UCSD-AML1 (cell line): ENCODE data around the gene WDR43.
"Not testable (repeated sequence)": the region's sequence is repeated elsewhere in the genome, so short reads cannot be mapped to it uniquely, and the experiment has no call there.

Experiments used
- DNase-seq: peaks from one replicate; lab custom pipeline; 2025; ENCODE audit not compliant: unreplicated experiment; lab: John Stamatoyannopoulos, UW

Gene WDR43

DNA sequence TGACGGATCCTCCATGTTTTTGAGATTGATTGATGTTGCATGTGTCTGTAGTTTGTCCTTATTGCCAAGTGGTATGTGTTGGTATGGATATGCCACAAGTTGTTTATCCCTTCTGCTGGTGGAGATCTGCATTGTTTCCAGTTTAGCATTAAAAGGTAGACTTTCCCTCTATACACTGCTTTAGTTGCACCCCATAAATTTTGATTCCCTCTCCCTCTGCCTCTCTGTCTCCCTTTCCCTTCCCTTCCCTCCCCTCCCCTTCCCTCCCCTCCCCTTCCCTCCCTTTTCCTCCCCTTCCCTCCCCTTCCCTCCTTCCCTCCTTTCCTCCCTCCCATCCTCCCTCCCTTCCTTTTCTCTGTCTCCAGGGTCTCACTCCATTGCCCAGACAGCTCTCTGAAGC is 68.0 kb downstream of the WDR43 start:
- DNase-seq: no peak

DNA sequence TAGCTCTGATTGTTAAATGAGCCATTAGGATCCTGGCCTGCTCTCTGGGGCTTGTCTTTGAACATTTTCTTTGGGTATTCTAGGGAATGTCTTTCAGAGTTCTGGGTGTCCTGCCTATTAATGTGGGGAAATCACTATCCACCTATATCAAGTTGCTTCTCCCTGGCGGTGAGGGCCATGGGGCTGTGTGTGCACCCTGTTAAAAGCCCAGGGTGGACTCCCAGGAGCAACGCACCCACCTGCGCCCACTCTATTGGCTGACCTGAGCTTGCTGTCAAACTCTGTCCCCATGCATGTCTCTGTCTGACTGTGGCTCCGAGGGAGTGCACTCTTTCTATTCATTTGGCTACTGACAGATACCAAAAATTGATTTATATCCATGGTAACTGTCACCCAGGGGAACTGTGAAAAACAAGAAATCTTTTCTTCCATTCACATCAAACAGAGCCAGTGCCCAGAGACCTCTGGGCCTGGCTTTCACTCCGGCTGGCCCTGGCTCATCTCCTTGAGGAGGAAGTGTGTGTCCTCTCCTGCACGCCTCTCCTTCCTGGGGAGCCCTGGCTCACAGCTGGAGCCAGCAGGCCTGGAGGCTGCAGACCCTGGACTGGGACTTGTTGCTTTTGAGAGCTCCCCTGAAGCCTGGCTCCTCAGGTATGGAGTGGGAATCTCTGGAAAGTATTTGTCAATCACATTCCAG is 76.1 kb downstream of the WDR43 start:
- no peak for DNase-seq

DNA sequence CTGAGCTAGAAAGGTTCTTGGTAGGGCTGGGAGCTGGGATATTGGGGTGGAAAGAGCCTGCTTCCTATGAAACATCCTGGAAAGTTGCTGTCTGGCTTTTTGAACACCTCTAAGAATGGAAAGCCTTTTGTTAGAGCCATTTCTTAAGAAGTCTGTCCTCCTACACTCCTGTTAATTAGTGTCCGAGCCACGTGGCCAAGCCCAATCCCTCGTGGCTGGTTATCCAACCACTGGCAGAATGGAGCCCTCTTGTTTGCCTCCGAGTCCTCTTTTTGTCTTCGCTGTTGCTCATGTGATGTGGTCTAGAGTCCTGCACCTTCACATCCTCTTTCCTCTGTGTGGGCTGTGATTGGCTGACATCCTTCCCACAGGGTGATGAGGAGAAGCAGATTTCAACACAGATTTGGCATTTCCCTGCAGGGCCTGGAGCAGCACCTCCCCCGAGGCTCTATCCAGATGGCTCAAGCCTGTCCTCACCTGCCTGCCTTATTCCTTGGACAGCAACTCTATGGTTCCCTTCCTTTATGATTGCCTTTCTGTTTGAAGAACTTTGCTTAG is 78.4 kb downstream of the WDR43 start:
- DNase-seq: no peak

DNA sequence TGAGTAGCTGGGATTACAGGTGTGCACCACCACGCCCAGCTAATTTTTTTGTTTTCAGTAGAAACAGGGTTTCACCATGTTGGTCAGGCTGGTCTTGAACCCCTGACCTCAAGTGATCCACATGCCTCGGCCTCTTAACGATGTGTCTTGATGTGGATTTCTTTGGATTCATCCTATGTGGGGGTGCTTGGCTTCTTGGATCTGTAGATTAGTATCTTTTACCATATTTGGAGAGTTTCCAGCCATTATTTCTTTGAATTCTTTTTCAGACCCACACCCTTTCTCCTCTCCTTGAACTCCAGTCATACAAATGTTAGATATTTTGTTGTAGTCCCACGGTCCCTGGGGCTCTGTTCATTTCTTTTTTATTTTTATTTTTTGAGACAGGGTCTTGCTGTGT is 79.8 kb downstream of the WDR43 start:
- no peak for DNase-seq

DNA sequence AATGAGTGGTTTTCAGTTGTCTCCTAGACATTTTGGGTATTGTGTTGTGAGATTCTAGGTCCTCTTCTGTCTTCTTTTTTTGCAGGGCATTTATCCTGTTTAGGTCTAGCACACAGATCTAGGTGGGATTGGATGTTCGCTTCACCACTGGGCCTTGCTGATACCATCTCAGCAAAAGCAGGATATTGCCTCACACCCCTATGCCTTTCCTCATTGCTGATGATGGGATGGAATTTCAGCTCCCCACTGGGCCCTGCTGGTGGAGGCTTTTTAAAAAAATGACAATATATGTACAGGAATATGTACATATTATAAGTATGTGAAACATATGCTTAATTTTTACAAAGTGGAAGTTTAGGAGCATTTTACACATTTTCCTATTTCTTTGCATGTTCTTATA is 81.2 kb downstream of the WDR43 start:
- DNase-seq: no peak

DNA sequence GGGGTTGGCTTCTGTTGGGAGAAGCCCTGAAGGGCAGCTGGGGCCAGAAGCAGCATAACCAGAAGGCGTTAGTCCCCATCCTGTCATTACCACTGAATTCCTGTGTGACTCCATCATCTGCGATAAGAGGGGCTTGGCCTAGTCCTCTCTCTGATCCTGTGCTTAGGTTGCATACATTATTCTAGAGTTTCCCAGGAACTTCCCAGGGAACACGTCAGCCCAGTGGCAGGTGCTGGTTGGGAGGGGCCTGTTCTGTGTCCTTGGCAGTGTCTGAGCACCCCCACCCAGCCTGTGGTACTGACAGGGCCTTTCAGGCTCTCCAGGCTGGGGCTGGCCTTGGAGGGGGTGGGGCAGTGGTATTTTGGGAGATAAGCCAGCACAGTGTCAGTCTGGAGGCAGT is 82.1 kb downstream of the WDR43 start:
- DNase-seq: no peak

DNA sequence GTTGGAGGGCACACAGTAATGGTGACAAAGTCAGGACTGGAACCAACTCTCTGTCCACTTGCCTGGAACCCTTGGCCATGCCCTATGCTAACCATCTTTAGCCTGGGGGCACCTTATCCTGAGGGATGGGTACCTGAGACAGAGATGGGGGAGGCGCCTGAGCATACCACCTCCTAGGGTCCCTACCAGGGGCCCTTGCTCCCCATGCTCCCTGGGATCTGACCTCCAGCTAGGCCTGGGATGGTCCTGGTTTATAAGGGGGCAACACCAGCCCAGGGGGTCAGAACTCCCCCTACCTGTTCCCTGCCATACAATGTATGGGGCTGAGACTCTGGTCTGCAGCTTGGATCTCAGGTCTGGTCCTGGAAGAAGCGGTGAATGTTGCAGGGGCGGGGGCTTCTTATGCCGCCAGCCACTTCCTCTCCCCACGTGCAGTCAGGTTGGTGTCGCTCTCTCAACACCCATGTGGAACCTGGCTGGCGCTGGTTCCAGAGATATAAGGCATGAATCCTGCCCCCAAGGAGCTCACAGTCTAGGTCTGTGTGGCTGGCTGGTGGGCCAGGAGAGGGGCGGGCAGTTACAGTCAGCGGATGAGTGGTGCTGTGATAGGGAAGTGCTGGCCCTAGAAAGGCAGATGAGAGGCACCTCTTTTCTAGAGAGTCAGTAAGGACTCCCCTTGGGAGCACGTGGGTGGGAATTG is 82.9 kb downstream of the WDR43 start:
- DNase-seq: no peak

DNA sequence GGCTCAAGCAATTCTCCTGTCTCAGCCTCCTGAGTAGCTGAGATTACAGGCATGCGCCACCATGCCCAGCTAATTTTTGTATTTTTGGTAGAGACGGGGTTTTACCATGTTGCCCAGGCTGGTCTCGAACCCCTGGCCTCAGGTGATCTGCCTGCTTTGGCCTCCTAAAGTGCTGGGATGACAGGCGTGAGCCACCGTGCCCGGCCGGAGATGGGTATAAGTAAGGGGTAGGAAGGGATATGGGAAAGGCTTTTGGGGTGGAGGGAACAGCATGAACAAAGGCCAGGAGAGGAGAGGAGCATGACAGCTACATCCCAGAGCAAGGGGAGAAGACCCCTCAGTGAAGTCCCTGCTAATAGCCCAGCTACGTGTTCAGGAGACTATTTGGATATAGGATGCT is 83.5 kb downstream of the WDR43 start:
- DNase-seq: not testable (repeated sequence)

DNA sequence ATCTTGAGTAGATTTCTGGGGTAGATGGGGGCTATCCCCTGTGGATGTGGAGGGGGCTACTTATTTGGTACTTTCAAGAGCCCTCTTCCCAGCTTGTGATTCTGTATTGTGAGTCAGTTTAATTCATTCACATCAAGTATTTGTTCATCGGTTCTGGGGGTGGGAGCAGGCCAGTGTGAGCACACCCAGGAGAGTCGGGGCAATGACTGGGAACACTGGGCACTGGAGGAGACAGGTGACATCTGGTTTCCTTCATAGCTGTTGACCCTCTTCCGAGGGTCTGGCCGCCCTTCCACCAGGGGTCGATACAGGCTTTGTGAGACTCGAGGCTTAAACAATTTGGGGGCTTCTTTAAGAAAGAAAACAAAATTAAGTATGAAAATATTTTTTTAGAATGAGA is 84.1 kb downstream of the WDR43 start:
- DNase-seq: no peak

DNA sequence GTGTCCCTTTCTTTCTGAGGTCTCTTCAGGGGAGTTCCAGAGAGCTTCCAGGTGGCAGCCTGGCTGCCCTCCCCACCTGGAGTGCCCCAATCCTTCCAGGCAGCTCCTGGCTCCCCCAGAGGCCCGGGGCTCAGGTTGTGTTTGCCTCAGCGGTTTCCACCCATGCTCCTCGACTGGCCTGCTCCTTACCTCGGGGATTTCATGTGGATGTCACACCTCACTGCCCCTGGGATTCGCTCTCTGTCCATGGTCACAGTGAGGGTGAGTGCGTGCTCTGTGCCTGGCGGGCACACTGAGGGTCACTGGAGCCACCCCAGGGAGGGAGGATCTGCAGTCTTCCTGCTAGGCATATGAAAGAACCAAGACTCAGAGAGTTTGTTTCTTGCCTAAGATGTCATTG is 84.6 kb downstream of the WDR43 start:
- DNase-seq: no peak

DNA sequence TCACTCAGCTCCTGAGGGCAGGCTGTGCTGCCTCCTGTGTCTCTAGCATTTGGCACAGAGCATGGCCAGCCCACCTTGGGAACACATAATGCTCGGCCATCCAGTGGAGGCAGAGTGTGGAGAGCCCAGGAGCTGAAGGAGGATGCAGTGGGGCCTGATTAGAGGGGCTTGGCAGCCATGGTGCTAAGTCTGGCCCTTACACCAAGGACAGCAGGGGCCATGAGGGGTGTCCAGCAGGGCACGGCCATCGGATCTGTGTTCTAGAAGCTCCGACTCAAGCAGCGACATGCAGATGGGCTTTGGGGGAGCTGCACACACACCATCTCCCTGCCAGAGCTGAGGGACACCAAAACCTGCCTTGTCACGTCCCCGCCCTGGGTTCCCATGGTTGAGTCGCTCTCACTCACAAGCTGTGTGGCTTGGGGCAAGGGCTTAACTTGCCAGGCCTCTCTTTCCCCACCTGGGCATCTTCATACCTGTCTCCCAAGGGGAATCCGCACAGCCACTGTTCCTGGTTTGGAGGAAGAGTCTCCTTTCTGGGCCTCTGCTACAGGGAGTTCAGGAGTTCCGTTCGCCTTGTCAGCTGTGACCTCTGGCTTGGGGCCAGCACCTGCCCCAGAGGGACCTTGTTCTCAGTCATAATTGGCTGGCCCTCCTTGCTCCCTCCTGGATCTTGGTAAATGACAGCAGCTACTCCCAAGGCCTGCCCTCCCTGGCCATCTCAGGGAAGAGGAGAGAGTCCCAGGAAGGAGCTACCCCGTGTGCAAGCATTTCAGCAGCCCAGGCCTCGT is 85.3 kb downstream of the WDR43 start:
- DNase-seq: no peak

DNA sequence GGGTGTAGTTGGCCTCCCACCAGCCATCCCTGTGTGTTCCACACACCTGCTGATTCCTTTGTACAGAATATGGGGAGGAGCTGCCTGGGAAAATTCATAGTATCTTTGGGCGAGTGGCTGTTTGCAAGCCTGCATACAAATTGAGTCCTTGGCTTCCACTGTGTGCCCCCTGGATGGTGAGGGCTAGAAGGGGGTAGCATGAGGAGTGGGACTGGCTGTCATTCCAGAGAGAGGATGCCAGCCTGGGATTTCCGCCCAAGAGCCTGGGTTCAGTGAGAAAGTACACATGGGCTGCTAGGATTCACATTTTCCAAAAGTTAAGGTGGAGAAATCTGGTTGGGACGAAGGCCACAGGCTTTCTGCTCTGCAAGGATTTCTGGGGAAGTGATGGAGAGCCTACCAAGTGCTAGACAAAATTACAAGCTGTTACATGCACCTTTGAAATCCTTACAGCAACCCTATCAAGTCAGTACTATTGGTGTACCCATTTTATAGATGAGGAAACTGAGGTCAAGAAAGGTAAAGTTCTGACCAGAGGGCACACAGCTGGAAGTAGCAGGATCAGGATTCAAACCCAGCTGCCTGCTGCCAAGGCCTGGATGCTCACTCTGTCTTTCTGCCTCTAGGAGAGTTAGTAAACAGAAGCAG is 86.0 kb downstream of the WDR43 start:
- no peak for DNase-seq

DNA sequence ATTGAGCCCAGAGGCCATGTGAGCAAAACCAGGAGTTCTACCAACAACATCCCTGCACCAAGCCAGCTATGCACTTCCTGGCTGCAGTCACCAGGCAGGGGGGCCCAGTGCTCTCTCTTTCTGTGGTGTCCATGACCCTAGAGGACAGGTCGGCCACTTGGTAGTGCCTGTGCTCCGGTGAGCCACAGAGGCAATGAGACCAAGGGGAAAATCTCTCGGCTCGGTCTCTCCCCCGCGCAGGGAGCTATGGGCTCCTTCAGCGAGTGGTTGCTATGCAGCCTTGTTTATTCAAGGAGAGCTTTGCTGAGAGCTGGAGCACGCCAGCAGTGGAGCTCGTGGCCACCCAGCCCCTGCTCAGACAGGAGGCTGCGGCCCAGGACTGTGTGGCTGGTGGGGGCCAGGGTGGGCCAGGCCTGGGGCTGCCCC is 86.6 kb downstream of the WDR43 start, which contains the start of gene TOGARAM2:
Gene TOGARAM2, plus strand, starts transcription at position 283 of the 426 bp plus-strand sequence. CDS start 13,537 bp downstream, outside the sequence.
- no peak for DNase-seq

DNA sequence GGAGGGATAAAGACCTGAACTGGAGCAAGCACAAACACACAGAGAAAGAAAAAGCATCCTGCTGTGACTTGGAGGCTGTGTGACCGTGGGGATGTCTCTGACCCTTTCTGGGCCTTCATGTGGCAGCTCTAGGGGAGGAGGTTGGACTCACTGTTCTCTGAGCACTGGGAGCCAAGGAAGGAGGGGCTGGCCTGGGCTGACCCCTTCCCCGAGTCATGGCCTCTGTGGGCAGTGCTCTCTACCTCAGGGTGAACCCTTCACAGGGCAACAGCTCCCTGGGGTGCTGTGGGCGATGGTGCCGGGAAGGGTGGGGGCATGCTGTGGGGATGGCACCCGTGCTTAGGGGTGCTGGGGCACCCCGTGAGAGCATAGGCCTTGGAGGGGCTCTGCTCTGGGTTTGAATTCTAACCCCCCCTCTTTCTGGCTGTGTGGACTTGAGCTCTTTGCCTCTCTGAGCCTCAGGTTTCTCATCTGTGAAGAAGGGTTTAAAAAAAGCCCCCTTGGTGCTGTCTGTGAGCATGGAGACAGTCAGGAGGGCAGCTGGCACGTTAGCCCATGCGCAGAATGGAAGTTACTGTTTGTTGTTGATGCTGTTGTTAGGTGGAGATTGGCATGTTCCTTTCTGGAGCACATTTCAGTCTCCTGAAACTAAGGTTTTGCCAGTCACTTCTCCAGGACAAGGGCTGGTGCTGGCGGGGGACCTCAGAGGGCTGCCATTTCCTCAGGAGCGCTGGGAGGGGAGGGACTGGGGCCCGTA is 87.3 kb downstream of the WDR43 start:
- DNase-seq: no peak

DNA sequence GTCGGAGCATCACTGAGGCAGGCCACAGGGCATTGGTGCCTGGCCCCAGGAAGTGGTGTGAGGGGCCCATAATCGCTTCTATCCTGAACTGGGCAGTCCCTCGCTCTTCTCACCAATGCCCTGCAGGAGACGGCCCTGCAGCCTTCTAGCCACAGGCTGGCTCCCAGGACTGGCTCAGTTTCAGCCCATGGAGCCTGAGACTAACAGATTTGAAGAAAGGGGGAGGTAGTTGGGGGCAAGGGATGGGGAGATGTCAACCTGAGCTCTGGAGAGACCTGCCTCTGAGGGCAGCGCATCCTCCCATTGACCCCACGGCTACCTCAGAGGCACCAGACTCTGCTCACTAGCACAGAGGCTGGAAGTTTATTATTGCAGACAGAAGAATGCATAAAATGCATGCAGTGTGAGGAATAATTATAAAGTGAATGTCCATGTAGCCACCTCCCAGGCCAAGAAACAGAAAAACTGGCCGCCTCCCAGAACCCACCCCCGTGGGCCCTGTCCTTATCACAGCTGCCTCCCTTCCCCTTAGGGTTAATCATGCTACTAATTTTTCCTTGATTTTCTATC is 88.0 kb downstream of the WDR43 start:
- no peak for DNase-seq

DNA sequence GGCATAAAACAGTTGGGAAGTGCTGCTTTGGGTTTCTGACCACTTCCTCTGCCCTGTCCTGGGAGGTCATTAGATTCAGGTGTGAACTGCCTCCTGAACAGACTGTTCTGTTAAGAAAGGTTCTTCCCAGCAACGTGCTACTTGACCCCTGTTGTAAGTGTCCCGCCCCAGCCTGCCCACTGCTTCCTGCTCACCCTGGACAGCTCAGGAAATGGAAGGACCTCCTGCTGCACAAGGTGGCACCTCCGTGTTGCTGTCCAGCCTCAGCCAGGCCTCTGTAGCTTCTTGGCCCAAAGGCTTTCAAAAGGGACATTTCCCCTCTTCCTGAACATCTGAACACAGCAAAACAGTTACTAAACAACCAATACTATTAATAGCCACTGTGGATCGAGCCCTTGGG is 92.0 kb downstream of the WDR43 start:
- DNase-seq: peak; percentile 42

DNA sequence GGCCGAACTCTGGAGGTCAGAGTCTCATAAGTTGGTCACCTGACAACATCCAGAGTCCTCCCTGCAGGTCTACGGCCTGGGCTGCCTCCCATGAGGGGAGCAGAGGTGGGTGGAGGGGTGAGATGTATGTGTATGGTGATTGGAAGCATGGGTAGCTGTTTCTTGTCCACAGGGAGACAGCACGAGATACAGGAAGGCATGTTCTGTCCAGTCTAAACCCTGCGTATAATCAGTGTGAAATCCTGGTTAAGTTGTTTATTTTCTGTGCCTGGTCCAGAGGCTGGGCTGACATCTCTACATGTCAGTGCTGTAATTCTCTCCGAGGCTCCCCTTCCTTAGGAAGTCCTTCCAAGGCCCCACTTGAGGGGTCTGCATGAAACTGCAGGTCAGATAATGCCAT is 95.5 kb downstream of the WDR43 start:
- DNase-seq: no peak

DNA sequence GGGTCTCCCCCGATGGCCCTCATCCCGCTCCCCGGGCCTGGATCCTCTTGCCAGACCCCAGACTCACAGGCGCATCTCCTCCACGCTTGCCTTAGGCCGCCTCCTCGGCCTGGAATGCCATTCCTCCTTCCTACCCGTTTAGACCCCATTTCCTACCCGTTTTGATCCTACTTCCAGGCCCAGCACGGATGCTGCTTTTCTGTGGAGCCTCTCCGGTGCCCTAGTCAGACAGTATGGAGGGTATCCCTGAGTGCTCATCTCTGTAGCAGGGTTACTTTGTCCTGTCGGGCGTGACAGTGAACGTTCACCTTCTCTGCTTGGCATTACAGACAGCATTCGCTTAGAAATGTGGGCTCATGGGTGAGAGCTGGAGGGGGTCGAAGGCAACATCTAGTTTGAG is 96.0 kb downstream of the WDR43 start:
- DNase-seq: no peak

DNA sequence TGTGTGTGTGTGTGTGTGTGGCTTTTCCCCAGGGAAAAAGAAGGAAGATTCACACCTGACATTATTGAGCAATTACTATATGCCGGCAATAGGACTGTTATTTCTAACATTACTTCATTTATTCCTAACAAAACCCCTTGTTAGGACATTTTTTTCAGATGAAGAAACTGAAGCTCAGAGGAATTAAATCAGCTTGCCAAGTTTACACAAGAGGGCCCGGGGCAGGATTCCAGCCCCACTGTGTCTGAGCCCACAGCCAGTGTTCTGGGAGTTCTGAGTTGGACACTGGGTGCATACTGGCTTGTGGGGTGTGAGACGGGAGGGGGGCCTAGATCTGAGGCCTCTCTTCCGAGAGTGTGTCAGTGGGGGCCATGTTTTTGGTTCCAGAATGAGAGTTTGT is 96.6 kb downstream of the WDR43 start:
- no peak for DNase-seq

DNA sequence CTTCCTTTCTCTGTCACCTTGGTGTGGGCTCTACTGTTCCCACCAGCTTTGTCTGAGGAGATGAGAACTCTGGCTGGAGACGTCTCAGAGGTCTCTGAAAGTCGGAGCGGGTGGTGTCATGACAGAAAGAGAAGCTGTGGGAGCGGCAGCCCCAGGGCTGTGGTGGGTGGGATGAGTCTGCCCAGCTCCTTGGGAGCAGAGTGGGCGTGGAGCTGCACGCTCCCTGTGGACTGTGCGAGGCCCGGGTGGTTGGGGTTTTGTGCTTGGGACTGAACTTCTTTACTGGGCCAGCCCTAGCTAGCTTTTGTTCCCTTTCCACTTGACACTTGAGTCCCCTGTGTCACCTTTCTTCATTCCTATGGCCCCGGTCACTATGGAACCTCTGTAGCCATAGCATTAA is 97.0 kb downstream of the WDR43 start:
- no peak for DNase-seq
